ENCODE results near the gene ARHGAP4.

Gene ARHGAP4

DNA sequence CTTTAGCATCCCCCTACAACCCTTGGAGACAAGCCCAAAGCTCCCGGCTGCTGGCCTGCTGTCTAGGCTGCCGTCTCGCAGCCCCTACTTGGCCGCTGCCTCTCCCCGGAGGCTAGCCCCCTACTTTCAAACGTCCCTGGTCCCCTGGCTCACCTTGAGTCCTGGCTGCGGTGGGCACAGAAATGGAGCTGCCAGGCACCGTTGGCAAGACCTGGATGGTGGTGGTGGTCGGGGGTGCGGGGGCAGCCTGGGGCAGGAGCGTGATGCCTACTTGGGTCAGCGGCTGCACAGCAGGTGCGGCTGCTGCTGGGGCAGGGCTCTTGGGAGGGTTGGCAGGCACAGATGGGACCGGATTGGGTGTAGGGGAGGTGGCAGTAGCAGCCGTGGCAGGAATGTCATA lies 33.6 kb upstream of the ARHGAP4 start:
- H3K4me3 ChIP-seq (ENCODE audit: low read length) = no peak overlapping the region
- no peaks in the 10 kb centered on the region for H3K27me3 ChIP-seq (ENCODE audit: control insufficient read depth, insufficient read depth, low read length)
- no peak overlapping the region for H3K9ac ChIP-seq (ENCODE audit: low read length)
- H3K36me3 ChIP-seq (ENCODE audit: control insufficient read depth, insufficient read depth, low read length) = peaks cover 48% of the 10 kb centered on the region
- H3K27ac ChIP-seq (ENCODE audit: low read depth, low read length) = no peak overlapping the region
- no peaks in the 10 kb centered on the region for H3K4me1 ChIP-seq (ENCODE audit: control insufficient read depth, insufficient read depth, low read length)

DNA sequence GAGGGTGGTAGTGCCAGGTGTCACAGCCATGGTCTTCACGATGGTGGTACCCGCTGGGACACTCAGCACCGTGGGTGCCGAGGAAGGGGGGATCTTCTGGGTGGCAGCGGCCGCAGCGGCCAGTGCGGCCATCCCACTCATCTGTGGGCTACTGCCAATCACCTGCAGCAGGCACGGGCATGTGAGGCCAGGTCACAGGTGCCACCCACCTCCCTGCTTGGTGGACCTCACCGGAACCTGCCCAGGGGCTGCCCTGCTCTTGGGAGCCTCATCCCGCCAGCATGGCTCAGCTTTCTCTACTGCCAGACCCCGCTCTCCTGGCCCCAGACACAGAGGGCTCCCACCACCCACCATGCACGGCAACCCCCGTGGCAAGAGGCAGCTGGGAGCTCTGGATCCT lies 32.5 kb upstream of the ARHGAP4 start:
- no peak overlapping the region for H3K4me3 ChIP-seq (ENCODE audit: low read length)
- H3K27me3 ChIP-seq (ENCODE audit: control insufficient read depth, insufficient read depth, low read length) = no peaks in the 10 kb centered on the region
- H3K4me1 ChIP-seq (ENCODE audit: control insufficient read depth, insufficient read depth, low read length) = peaks cover 4% of the 10 kb centered on the region
- H3K9ac ChIP-seq (ENCODE audit: low read length) = no peak overlapping the region
- H3K27ac ChIP-seq (ENCODE audit: low read depth, low read length) = no peak overlapping the region
- H3K36me3 ChIP-seq (ENCODE audit: control insufficient read depth, insufficient read depth, low read length) = peaks cover 48% of the 10 kb centered on the region

DNA sequence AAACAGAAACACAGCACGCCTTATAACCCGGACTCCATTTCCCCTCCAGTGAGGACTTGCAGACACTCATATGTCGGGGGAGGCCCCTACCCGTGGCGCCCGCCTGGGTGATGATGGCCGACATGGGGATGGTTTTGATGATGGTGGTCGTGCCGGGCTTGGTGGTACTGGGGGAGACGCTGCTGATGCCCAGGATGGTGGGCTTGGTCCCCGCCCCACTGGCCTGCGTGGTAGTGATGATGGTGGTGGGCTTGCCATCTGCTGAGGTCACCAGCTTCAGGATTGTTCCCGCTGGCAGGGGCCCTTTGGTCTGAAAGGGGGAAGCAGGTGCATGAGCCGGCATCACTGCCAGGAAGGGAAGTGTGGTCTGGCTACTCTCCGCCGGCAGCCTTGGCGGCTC lies 31.2 kb upstream of the ARHGAP4 start:
- Histone ChIP-seq H3K4me3 (ENCODE audit: low read length) (no peak overlapping the region), H3K9ac (ENCODE audit: low read length) (no peak overlapping the region), H3K27ac (ENCODE audit: low read depth, low read length) (peak overlapping the region; percentile 73), H3K27me3 (ENCODE audit: control insufficient read depth, insufficient read depth, low read length) (no peaks in the 10 kb centered on the region), H3K36me3 (ENCODE audit: control insufficient read depth, insufficient read depth, low read length) (peaks cover 48% of the 10 kb centered on the region), H3K4me1 (ENCODE audit: control insufficient read depth, insufficient read depth, low read length) (peaks cover 8% of the 10 kb centered on the region)

DNA sequence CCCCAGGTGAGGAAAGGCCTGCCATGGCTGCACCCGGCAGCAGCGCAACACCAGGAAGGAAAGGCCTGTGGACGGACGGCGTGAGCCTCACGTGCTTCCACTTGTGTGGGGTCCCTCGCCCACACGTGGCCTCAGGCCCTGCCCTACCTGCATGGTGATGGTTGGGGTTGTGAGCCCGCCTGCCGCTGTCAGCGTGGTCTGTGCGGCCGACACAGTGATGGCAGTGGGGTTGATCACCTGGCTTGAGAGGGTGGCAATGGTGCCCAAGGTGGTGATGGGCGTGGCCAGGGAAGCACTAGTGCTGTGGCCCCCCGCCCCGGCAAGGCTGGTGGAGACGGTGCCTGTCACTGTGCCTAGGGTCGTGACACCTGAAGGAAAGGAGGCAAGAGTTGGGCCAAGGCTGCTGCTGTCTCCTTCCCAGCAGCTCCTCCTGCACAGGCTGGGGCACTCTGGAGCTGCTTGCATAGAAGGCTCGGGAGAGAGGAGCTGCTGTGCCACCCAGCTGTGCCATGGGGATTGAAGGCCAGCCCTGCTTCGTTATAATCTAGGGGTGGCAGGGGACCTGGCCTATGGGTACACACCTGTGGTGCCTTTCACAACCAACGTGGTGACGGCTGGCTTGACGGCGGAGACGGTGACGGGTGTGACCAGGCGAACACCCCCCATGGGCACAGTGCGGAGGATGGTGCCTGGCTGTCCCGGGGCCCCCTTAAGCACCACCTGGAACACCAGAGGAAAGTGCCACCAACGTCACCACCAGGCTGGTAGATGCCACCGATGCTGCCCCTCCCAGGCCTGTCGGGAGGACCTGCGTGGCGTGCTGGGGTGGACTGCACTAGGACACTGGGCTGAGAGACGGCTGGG lies 30.2 kb upstream of the ARHGAP4 start:
- Histone ChIP-seq H3K27ac (ENCODE audit: low read depth, low read length) (peak overlapping the region; percentile 73), H3K27me3 (ENCODE audit: control insufficient read depth, insufficient read depth, low read length) (no peaks in the 10 kb centered on the region), H3K9ac (ENCODE audit: low read length) (no peak overlapping the region), H3K4me1 (ENCODE audit: control insufficient read depth, insufficient read depth, low read length) (peaks cover 11% of the 10 kb centered on the region), H3K36me3 (ENCODE audit: control insufficient read depth, insufficient read depth, low read length) (peaks cover 43% of the 10 kb centered on the region), H3K4me3 (ENCODE audit: low read length) (no peak overlapping the region)

DNA sequence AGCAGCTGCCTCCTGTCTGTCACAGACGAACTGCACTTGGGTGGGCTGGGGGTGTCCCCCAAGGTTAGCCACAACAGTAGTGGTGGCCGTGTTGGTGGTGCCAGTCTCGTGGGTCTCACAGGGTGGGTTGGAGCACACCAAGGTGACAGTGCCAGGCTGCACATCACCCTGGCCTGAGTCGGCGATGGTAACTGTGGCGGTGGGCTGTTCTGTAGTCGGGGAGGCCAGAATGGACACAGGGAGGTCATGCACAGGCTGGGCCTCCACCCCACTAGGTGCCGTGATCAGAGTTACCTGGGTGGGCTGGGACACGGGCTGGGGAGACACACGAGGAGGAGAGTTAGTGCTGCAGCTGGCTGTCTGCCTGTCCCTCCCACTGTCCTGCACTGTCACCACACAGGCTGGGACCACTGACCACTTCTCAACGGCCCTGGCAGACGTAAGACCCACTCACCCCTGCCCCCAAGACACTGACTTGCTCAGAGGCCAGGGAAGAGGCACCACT lies 29.2 kb upstream of the ARHGAP4 start:
- Histone ChIP-seq H3K27ac (ENCODE audit: low read depth, low read length) (peak overlapping the region; percentile 95), H3K36me3 (ENCODE audit: control insufficient read depth, insufficient read depth, low read length) (peaks cover 49% of the 10 kb centered on the region), H3K4me3 (ENCODE audit: low read length) (no peak overlapping the region), H3K4me1 (ENCODE audit: control insufficient read depth, insufficient read depth, low read length) (peaks cover 11% of the 10 kb centered on the region), H3K27me3 (ENCODE audit: control insufficient read depth, insufficient read depth, low read length) (no peaks in the 10 kb centered on the region), H3K9ac (ENCODE audit: low read length) (no peak overlapping the region)

DNA sequence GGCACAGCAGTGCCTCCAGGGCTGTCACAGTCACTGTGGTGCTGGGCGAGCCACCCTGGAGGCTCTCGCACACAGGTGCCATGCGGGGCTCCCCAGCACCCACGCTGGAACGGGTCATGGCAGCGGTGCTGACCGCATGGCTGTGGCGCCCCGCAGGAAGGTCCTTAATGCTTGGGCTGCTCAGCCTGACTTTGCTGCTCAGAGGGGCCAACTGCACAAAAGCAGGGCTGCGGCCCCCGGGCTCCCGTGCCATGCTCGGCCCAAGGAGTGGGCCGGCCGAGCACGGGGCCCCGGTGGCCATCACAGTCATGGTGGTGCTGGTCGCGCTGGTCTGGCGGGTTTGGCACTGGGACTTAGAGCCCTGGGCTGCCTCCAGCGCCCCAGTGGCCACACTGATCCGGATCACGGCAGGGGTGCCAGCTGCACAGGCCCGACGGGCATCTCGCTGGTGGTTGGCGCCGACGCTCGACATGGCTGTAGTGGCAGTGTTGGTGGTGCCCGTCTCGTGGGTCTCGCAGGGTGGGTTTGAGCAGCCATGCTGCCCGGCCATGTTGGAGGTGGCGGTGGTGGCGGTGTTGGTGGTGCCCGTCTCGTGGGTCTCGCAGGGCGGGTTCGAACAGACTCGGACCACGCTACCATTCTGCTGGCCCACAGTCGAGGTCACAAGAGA lies 28.6 kb upstream of the ARHGAP4 start:
- Histone ChIP-seq H3K4me3 (ENCODE audit: low read length) (no peak overlapping the region), H3K4me1 (ENCODE audit: control insufficient read depth, insufficient read depth, low read length) (peaks cover 12% of the 10 kb centered on the region), H3K27ac (ENCODE audit: low read depth, low read length) (peak overlapping the region; percentile 95), H3K36me3 (ENCODE audit: control insufficient read depth, insufficient read depth, low read length) (peaks cover 49% of the 10 kb centered on the region), H3K9ac (ENCODE audit: low read length) (no peak overlapping the region), H3K27me3 (ENCODE audit: control insufficient read depth, insufficient read depth, low read length) (no peaks in the 10 kb centered on the region)

DNA sequence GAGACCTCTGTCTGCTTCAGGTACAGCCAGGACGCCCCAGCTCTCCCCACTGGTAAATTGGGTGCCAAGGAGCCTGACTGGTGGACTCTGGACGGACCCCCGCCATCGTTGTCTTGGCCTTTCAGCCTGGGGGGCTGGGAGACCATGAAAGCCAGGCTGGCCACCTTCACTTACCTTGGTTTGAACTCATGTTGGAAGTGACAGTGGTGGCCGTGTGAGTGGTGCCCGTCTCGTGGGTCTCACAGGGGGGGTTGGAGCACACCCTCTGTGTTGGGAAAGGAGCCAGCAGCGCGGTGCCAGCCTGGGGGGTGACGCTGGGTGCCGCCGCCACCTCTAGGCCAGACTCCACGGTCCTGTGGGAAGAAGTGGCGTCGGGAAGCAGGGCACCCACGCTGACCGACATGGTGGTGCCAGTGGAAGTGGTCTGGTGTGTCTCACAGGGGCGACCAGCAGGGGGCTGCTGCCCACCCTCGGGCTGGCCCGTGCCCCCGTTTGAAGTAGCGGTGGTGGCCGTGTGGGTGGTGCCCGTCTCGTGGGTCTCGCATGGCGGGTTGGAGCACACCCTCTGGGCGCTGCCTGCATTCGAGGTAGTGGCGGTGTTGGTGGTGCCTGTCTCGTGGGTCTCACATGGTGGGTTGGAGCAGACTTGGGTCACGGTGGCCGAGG lies 28.0 kb upstream of the ARHGAP4 start:
- Histone ChIP-seq H3K9ac (ENCODE audit: low read length) (peak overlapping the region; percentile 16), H3K27me3 (ENCODE audit: control insufficient read depth, insufficient read depth, low read length) (no peaks in the 10 kb centered on the region), H3K4me3 (ENCODE audit: low read length) (peak overlapping the region; percentile 49), H3K4me1 (ENCODE audit: control insufficient read depth, insufficient read depth, low read length) (peaks cover 17% of the 10 kb centered on the region), H3K27ac (ENCODE audit: low read depth, low read length) (peak overlapping the region; percentile 95), H3K36me3 (ENCODE audit: control insufficient read depth, insufficient read depth, low read length) (peaks cover 44% of the 10 kb centered on the region)

DNA sequence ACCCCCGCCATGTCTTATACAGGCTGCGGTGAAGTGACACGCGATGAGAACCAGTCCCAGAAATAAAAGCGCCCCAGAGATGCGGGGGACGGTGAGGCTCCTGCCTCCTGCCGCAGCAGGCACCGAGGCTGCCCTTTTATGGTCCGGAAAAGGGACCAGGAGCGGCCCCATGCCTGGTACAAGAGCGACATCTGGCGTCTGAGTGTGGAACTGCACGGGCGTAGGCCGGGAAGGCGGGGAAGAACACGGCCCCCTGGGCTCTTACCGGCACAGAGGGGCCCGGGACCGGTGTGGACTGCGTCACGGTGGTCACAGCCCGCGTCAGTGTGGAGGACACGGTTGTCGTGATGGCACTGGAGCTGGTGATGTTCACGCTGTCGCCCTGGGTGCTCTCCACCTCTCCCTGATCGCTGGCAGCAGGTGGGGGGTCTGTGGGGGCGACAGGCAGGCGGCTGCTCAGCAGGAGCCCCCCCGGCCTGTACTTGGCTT lies 27.3 kb upstream of the ARHGAP4 start:
- peak overlapping the region; percentile 16 for H3K9ac ChIP-seq (ENCODE audit: low read length)
- H3K4me3 ChIP-seq (ENCODE audit: low read length) = peak overlapping the region; percentile 49
- H3K27me3 ChIP-seq (ENCODE audit: control insufficient read depth, insufficient read depth, low read length) = no peaks in the 10 kb centered on the region
- H3K27ac ChIP-seq (ENCODE audit: low read depth, low read length) = peak overlapping the region; percentile 95
- H3K36me3 ChIP-seq (ENCODE audit: control insufficient read depth, insufficient read depth, low read length) = peaks cover 41% of the 10 kb centered on the region
- H3K4me1 ChIP-seq (ENCODE audit: control insufficient read depth, insufficient read depth, low read length) = peaks cover 17% of the 10 kb centered on the region

DNA sequence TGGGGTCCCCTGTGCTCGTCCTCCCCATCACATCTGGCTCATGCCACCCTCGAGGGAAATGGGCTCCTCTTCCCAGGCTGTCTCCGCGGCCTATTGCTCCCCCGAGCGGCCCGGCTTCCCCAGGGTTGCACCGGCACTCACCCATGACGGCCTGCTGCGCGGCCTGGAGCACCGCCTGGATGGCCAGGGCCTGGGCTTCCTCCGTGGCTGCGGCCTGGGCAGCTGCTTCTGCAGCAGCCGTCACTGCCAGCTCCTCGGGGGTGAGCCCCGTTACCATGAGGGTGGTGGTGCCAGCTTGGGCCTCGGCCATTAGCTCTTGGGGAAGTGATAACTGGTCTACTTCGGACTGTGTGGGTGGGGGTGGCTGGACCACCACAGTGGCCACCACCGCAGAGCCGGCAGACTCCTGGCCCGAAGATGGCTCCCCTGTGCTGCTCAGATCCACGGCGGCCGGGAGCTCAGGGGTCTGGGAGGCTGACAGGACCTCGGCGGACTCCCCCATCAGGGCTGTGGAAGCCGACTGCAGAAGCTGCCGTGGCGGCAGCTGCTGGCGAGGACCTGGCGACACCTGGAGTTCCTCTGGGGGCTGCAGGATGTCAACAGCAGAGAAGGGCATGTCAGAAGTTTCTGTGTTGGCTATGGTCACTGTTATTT lies 26.4 kb upstream of the ARHGAP4 start:
- no peak overlapping the region for H3K4me3 ChIP-seq (ENCODE audit: low read length)
- H3K27me3 ChIP-seq (ENCODE audit: control insufficient read depth, insufficient read depth, low read length) = no peaks in the 10 kb centered on the region
- peak overlapping the region; percentile 76 for H3K27ac ChIP-seq (ENCODE audit: low read depth, low read length)
- H3K36me3 ChIP-seq (ENCODE audit: control insufficient read depth, insufficient read depth, low read length) = peaks cover 34% of the 10 kb centered on the region
- no peak overlapping the region for H3K9ac ChIP-seq (ENCODE audit: low read length)
- peaks cover 24% of the 10 kb centered on the region for H3K4me1 ChIP-seq (ENCODE audit: control insufficient read depth, insufficient read depth, low read length)

DNA sequence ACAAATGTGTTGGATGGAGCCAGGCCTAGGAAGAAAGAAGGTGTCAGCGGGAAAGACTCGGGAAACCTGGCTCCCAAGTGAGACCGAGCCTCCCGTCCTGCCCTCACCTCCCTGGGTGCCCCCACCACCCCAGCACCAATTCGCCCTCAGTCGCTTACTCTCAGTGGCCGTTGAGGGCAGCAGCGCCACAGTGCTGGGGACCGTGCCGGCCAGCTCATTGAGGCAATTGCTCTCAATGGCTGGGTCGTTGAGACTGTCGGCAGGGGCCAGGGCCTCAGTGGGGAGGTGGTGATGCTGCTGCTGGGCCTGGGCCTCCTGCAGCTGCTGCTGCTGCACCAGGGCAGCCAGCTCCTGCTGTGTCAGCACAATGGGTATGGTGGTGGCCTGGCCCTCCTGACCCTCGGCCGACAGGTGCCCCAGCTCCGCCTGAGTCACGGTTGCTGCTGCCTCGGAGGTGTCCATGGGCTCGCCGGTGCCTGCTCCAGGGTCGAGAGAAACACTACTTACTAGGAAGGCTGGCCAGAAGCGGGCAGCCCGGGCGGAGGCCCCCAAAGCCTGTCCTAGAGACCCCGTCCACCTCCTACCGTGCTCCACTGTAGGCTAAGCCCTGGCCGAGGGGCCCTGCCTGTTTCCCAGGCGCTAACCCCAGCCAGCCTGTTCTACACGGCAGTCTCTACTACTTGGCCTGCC lies 25.8 kb upstream of the ARHGAP4 start:
- Histone ChIP-seq H3K4me1 (ENCODE audit: control insufficient read depth, insufficient read depth, low read length) (peaks cover 25% of the 10 kb centered on the region), H3K4me3 (ENCODE audit: low read length) (no peak overlapping the region), H3K36me3 (ENCODE audit: control insufficient read depth, insufficient read depth, low read length) (peaks cover 28% of the 10 kb centered on the region), H3K27ac (ENCODE audit: low read depth, low read length) (peak overlapping the region; percentile 76), H3K9ac (ENCODE audit: low read length) (no peak overlapping the region), H3K27me3 (ENCODE audit: control insufficient read depth, insufficient read depth, low read length) (peaks cover 3% of the 10 kb centered on the region)

DNA sequence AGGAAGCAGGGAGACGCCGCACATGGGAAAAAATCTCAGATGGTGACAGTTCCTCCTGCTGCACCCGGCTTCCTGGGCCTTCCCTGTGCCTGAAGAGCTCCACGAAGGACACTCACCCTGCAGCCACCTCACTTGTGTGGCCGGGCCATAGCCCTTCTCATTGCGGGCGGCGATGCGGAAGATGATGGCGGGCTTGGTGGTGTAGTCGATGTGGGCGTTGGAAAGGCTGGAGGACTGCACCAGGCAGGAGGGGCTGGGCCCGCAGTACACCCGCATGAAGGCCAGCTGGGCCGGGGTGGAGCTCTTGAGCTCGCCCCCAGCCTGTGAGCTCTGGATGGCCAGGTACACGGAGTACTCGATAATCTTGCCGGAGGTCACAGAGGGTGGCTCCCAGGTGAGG lies 24.1 kb upstream of the ARHGAP4 start:
- Histone ChIP-seq H3K4me3 (ENCODE audit: low read length) (no peak overlapping the region), H3K27me3 (ENCODE audit: control insufficient read depth, insufficient read depth, low read length) (peaks cover 3% of the 10 kb centered on the region), H3K27ac (ENCODE audit: low read depth, low read length) (peak overlapping the region; percentile 76), H3K9ac (ENCODE audit: low read length) (no peak overlapping the region), H3K4me1 (ENCODE audit: control insufficient read depth, insufficient read depth, low read length) (peaks cover 25% of the 10 kb centered on the region), H3K36me3 (ENCODE audit: control insufficient read depth, insufficient read depth, low read length) (peaks cover 21% of the 10 kb centered on the region)

All from rectal smooth muscle tissue (tissue), 1 donor.